Activated T-helper 17 cell treated with anti-CD3 and anti-CD28 coated beads, Interleukin-2, amount 50 U/mL, for 72 hours (primary cell): Measurements from ENCODE around the gene PDE12. TPM values are rescaled to one million over a fixed set of nuclear protein-coding genes. Genes with fewer than 3 reads are reported as not detected.
"Not testable (repeated sequence)": the region's sequence is repeated elsewhere in the genome, so short reads cannot be mapped to it uniquely, and the experiment has no call there.

Experiments used
- ATAC-seq: fragments of 150-1000 bp; cut with Tn5 transposase; replicated peaks from 2 replicates; pipeline ENCODE4 v1.10.0; 2021; ENCODE audit warnings: mild to moderate bottlenecking, moderate library complexity
- H3K27ac Mint-ChIP-seq: one replicate; pipeline ENCODE4 v1.8.0; 2022; ENCODE audit warnings: mixed read lengths
- H3K27me3 Mint-ChIP-seq: one replicate; pipeline ENCODE4 v1.8.0; 2022; ENCODE audit warnings: mixed read lengths
- H3K36me3 Mint-ChIP-seq: one replicate; pipeline ENCODE4 v1.8.0; 2022; ENCODE audit warnings: low read depth, mild to moderate bottlenecking, mixed read lengths
- H3K4me1 Mint-ChIP-seq: one replicate; pipeline ENCODE4 v1.8.0; 2022; ENCODE audit warnings: mixed read lengths
- H3K4me3 Mint-ChIP-seq: one replicate; pipeline ENCODE4 v1.8.0; 2022; ENCODE audit warnings: mild to moderate bottlenecking, mixed read lengths
- H3K9me3 Mint-ChIP-seq: one replicate; pipeline ENCODE4 v1.8.0; 2022; ENCODE audit warnings: mixed read lengths
- total RNA-seq, 2 donors: library from RNA; stranded (reverse); gene quantifications; one replicate each; pipeline ENCODE4 v1.2.3, GENCODE V29; 2022

The PDE12 gene
- total RNA-seq, 2 donors from 2014 or later, result 20.8 to 31.4 TPM

DNA sequence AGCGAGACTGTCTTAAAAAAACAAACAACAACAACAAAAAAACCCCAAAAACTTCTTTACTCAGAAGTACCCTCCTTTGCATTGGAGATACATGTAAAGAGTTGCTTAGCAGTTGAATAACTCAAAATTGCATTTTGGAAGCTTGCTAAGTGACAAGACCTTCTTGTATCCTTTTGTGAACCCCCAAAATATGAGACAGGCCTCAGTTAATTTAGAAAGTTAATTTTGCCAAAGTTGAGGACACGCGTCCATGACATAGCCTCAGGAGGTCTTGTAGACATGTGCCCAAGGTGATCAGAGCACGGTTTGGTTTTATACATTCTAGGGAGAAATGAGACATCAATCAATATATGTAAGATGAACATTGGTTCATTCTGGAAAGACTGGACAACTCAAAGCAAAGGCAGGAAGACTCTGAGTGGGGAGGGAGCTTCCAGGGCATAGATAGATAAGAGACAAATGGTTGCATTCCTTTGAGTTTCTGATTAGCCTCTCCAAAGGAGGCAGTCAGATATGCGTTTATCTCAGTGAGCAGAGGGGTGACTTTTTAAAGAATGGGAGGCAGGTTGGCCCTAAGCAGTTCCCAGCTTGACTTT is 42.8 kb downstream of the PDE12 start:
- Mint-ChIP-seq H3K4me3 (peak overlapping the region; percentile 97), H3K9me3 (no peaks in the 10 kb centered on the region), H3K36me3 (peaks cover 52% of the 10 kb centered on the region), H3K4me1 (peaks cover 22% of the 10 kb centered on the region), H3K27ac (peak overlapping the region; percentile 96), H3K27me3 (no peaks in the 10 kb centered on the region)
- ATAC-seq, result no peak

DNA sequence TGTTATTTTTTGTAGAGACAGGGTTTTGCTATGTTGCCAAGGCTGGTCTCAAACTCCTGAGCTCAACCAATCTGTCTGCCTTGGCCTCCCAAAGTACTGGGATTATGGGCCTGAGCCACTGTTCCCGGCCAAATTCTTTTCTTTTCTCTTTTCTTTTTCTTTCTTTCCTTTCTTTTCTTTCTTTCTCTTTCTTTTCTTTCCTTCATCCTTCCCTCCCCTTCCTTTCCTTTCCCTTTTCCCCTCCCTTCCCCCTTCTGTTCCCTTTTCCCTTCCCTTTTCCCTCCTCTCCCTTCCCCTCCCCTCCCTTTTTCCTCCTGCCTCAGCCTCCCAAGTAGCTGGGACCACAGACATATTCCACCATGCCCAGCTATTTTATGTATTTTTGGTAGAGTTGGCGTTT is 44.1 kb downstream of the PDE12 start:
- Mint-ChIP-seq H3K4me3 (no peak overlapping the region), H3K27me3 (no peaks in the 10 kb centered on the region), H3K9me3 (no peaks in the 10 kb centered on the region), H3K27ac (no peak overlapping the region), H3K4me1 (peaks cover 13% of the 10 kb centered on the region), H3K36me3 (peaks cover 44% of the 10 kb centered on the region)
- no peak for ATAC-seq

DNA sequence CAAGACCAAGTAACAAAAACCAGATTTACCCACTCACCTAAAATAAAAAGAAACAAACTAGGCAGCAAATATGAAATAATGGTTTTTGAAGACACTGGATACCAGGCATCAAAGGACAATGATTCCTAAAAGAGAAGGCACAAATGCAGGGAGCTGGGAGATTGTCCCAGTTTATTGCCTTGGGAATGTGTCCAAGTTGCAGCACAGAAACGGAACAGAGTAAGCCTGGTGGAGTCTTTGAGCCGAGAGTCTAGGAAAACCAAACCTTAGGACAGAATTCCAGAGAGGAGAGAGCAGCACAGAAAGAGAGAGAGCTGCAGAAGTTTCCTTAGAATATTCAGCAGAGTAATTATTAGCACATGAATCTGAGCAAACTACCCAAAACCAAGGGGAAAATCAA is 48.9 kb downstream of the PDE12 start:
- no peak for ATAC-seq
- Mint-ChIP-seq H3K9me3 (peaks cover 6% of the 10 kb centered on the region), H3K4me3 (no peak overlapping the region), H3K36me3 (peaks cover 32% of the 10 kb centered on the region), H3K4me1 (no peaks in the 10 kb centered on the region), H3K27me3 (no peaks in the 10 kb centered on the region), H3K27ac (no peak overlapping the region)

DNA sequence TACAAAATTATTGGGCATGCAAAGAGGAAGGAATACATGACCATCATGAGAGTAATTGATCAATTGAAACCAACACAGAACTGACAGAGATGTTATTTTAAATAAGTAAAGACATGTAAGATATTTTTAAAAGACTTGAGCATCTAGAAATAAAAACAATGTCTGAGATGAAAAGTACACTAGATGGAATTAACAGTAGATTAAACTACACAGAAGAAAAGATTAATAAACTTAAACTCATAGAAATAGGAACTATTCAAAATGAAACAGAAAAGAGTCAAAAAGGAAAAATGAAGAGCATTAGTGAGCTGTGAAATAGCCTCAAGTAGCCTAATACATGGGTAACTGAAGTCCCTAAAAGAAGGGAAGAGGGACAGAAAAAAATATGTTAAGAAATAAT is 49.6 kb downstream of the PDE12 start:
- H3K4me1 Mint-ChIP-seq, result no peaks in the 10 kb centered on the region
- H3K9me3 Mint-ChIP-seq, result peaks cover 6% of the 10 kb centered on the region
- no peak for ATAC-seq
- H3K27me3 Mint-ChIP-seq, result no peaks in the 10 kb centered on the region
- H3K27ac Mint-ChIP-seq, result no peak overlapping the region
- H3K4me3 Mint-ChIP-seq, result no peak overlapping the region
- peaks cover 32% of the 10 kb centered on the region for H3K36me3 Mint-ChIP-seq

DNA sequence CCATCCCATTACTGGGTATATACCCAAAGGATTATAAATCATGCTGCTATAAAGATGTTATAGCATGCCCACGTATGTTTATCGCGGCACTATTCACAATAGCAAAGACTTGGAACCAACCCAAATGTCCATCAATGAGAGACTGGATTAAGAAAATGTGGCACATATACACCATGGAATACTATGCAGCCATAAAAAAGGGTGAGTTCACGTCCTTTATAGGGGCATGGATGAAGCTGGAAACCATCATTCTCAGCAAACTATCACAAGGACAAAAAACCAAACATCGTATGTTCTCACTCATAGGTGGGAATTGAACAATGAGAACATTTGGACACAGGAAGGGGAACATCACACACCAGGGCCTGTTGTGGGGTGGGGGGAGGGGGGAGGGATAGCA is 55.8 kb downstream of the PDE12 start:
- H3K27me3 Mint-ChIP-seq, H3K27ac Mint-ChIP-seq, H3K9me3 Mint-ChIP-seq, H3K4me3 Mint-ChIP-seq, H3K36me3 Mint-ChIP-seq, H3K4me1 Mint-ChIP-seq, ATAC-seq: not testable (repeated sequence)

DNA sequence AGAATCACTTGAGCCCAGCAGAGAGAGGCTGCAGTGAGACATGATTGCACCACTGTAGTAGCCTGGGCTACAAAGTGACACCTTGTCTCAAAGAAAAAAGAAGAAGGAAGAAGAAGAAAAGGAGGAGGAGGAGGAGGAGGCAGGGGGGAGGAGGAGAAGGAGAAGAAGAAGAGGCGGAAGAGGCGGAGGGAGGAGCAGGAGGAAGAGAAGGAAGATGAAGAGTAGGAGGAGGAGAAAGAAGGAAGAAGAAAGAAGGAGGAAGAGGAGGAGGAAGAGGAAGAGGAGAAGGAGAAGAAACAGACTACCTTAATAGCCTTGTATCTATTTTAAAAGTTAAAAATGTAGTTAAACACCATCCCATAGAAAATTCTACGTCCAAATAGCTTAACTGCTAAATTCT is 60.2 kb downstream of the PDE12 start:
- Mint-ChIP-seq H3K4me1 (no peaks in the 10 kb centered on the region), H3K27me3 (no peaks in the 10 kb centered on the region), H3K27ac (peak overlapping the region; percentile 19), H3K4me3 (no peak overlapping the region), H3K36me3 (no peaks in the 10 kb centered on the region), H3K9me3 (no peaks in the 10 kb centered on the region)
- no peak for ATAC-seq

Other genes starting within 250 kb of the PDE12 start
- gene DNAH12, start 11.9 kb upstream of the PDE12 start, total RNA-seq, result under 1 TPM in 1 of 2 donors, not detected in 1; 0.08 TPM
- 10 to 100 TPM; 52.1 to 67.4 TPM for gene ARF4, start 41.1 kb downstream of the PDE12 start, total RNA-seq
- 10 to 100 TPM; 17.1 to 18.3 TPM for gene DENND6A, start 136.8 kb downstream of the PDE12 start, total RNA-seq
- 10 to 100 TPM; 33.8 to 55.6 TPM for gene SLMAP, start 200.0 kb downstream of the PDE12 start, total RNA-seq